Myocyte (in vitro differentiated cells): ENCODE results near the gene PSD. TPM values are rescaled to one million over a fixed set of nuclear protein-coding genes. Genes with fewer than 3 reads are reported as not detected.
A peak's percentile ranks its signal among the peaks of the same experiment; 100 is the strongest.

Source experiments
- DNase-seq: peaks from one replicate; pipeline ENCODE4 v3.0.0-alpha.2; 2012; ENCODE audit warnings: low read depth
- total RNA-seq: library from RNA; depleted of rRNA; stranded (reverse); fragments of >200 nt; gene quantifications from 2 replicates; pipeline ENCODE4 v1.2.3, GENCODE V29; 2014

PSD gene
- total RNA-seq, 1 donor from 2014 or later, result 0.32 TPM

- no peak for DNase-seq
Observed at GRCh38 chr10:102444851-102445250, 26.3 kb upstream of the PSD start.

GRCh38 chr10:102438374-102438773 is 19.8 kb upstream of the PSD start:
- DNase-seq, result no peak

DNA sequence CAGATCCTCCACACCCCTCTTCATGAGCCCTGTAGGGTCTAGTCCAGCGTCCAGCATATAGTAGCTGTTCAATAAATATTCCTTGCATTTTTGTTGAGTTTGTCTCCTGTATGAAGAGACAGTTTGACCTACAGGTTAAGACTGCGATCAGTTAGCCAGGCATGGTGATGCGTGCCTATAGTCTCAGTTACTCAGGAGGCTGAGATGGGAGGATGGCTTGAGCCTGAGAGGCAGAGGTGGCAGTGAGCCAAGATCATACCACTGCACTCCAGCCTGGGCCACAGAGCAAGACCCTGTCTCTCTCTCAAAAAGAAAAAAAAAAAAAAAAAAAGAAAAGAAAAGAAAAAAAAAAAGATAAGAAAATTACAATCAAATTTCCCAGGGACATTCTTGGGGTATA is 18.9 kb upstream of the PSD start:
- DNase-seq, result no peak

DNA sequence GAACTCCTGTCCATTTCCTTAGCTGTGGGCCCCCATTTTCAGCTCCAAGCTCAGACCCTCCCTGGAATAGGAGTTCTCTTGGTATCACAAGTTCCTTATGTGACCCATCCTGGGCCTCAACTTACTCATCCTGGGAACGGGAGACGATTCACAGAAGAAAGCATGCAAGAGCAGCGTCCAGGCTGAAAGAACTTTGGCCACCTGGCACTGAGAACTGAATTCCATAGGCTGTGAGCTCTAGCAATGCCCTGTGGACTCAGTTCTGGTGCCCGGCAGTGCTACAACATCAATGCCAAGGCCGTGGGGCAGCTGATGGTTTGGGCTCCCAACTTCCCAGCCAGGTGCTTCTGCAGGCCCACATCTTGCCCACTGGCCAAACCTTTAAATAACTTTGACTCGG is 17.7 kb upstream of the PSD start:
- DNase-seq, result no peak

DNA sequence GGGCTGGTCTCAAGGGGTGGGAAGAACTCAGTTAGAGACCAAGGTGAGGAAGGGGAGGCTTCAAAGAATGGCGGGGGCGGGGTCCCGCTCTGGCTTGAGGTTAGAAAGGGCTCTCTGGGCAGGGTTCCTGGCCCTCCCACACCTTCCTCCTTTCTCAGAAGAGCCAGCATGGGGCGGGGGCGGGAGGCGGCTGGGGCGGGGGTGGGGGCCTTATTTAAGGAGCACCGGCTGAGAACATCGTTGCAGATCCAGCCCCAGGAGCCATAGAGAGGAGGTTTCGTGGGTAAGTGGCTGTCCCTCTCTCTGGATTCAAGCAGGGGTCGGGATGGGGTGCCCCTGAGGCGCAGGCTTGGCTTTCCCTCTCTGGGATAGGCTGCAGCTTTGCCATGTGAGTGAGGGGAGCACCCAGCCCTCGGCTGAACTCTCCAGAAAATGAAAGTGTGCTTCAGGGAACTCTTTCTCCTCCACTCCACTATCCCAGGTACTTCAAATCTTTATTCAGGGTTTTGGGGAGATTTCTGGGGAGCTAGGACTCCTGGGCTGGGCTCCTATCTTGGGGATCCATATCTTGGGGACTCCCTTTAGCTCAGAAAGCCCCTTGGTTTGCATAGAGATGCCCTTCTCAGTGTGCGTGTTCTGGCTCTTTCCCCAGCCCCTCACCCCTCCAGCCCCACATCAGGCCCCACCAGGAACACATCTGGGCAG is 17.1 kb upstream of the PSD start:
- no peak for DNase-seq

DNA sequence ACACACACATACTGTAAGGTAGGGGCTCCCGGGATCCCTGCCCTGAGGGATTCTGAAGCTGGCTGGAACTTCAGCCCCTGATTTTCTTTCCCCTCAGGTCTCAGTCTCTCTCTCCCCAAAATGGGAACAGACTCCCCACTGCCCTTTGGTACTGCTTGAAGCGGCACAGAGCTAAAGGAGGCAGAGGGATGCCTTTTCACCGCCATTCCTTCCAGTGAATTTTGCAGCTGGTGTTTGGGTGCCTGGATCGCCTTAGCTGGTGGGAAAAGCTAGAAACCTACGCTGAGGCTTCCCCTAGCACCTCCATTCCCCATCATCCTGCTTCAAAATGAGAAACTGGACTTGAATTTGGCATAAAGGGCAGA is 16.5 kb upstream of the PSD start:
- DNase-seq, result no peak

GRCh38 chr10:102434394-102435132 is 16.0 kb upstream of the PSD start:
- no peak for DNase-seq

DNA sequence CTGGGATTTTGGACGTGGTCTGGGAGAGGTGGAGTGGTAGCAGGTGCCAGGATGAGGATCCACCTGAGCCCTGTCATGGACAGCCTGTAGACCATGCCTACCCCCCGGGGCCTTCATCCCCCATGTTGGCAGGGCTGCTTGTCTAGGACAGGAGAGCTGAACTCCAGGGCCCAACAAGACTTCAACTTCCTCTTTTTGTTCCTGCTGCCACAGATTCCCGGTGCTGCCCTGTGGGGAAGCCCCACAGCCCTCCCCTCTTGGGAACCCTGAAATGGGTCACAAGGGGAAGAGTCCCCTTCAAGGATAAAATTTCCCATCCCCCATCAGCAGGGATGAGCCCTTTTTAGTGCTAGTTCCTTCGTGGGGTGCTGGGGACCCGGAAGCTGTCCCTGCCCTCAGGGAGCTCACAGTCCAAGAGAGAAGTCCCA is 15.0 kb upstream of the PSD start:
- DNase-seq, result no peak

DNA sequence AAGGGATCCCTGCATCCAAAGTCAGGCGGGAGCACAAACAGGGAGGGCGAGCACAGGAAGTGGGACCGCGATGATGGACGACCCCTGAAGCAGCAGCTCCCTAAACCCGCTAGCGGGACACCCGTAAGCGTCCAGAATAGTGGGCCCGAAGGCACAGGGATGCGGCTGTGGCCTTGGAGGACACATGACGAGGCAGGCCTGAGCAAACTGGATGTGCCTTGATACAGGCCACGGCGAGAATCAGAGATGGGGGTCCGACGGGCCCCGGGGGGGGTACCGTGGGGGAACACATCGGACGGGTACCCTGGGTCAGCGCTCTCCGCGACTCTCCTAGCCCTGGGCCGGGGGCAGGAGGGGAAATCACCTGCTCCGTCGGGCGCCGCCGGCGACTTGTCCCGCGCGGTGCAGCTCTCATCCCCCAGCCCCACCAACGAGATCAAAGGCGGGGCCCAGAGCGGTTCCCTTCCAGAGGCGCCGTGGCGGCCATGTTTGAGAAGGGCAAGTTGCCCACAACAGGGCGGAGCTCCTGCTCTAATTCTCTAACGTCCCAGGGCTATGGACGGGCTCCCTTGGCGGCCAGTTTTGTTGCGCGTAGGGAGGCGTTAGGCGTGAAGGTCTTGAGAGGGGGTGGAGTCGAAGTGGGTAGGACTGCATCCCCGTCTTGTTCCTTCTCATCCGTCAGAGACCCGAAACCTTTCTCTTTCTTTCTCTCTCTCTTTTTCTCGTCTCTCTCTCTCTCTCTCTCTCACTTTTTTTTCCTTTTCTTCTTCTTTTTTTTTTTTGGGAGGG is 13.8 kb upstream of the PSD start, which contains the start of gene CUEDC2:
Gene CUEDC2 (minus strand): TSS at position 413 of the 789 bp plus-strand sequence. CDS start 7,386 bp downstream, outside the sequence.
- peak; percentile 98 for DNase-seq

GRCh38 chr10:102431452-102432124 is 13.0 kb upstream of the PSD start:
- peak; percentile 37 for DNase-seq

GRCh38 chr10:102429468-102429867 is 10.9 kb upstream of the PSD start:
- DNase-seq, result no peak

DNA sequence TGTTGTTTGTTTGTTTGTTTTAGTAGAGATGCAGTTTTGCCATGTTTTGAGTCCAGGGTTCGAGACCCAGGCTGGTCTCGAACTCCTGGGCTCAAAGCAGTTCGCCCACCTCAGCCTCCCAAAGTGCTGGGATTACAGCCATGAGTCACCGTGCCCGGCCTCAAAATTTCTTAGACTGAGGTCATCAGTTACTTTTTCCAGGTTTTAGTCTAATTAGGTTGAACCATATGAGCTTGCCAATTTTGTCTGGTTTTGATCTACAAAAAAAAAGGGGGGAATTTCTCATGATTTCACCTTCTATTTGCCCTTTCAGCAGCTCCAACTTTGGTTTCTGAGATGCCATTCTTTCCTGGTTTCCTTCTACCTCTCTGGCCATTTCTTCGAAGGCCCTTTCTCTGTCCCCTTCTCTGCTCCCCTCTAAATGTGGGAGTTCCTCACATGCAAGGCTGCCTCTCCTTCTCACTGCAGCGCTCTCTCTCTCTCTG is 8.3 kb upstream of the PSD start:
- DNase-seq, result no peak

- DNase-seq, result no peak
Observed at GRCh38 chr10:102425444-102425843, 6.9 kb upstream of the PSD start.

- DNase-seq, result no peak
Observed at GRCh38 chr10:102424916-102425315, 6.3 kb upstream of the PSD start.

DNA sequence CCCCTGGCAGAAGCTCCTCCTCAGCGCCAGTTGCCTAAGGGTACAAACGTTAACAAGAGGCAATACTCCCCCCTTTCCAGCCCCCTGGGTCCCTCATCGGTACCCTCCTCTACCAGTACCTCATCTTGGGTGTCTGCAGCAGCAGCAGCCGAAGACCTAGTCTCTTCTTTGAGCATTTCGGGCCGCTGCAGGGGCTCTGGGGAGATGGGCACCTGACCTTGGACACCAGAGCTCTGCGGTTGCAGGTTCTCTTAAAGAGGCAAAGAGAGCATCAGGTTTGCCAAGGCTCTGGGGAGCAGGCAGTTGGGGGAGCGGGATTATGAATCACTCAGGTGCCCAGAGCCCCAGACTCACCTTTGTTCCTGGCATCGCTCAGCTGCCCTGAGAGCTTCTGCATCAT is 5.6 kb upstream of the PSD start:
- no peak for DNase-seq

- DNase-seq, result no peak
Observed at GRCh38 chr10:102423372-102423968, 4.9 kb upstream of the PSD start.

- peak; percentile 65 for DNase-seq
Observed at GRCh38 chr10:102422545-102423129, 4.1 kb upstream of the PSD start.

- peak; percentile 25 for DNase-seq
Observed at GRCh38 chr10:102421757-102422512, 3.4 kb upstream of the PSD start.

- no peak for DNase-seq
Observed at GRCh38 chr10:102421507-102421756, 2.8 kb upstream of the PSD start.
